ENCODE results near the gene CCT7.

DNA sequence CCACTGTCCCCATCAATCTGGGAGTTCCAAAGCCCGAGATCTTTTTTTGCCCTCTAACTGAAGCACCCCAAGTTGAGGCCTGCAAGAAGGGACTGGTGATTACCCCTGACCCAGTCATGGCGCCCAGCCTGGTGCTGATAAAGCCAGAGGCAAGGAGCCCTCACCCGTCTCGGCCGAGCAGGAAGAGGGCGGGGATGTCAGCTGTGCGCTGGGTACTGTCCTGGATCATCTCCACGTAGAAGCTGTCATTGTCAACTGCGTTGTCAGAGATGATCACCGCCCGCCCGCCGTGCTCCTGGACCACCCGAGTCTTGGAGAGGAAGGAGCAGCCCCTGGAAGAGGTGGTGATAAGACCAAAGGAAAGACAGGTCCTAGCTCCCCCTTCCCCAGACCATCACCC is 5.5 kb upstream of the CCT7 start:
- TF ChIP-seq POLR2AphosphoS5 (IDR thresholded peaks at IDR 0.05; ENCODE audit: low read depth, low read length) (no peak), POLR2A (IDR thresholded peaks at IDR 0.05; ENCODE audit: low read depth, low read length) (no peak), TAF1 (IDR thresholded peaks at IDR 0.05; ENCODE audit: low read depth, low read length) (no peak), SPI1 (IDR thresholded peaks at IDR 0.05; ENCODE audit: low read depth, low read length) (no peak), PAX5 (IDR thresholded peaks at IDR 0.05; ENCODE audit: insufficient read depth, low read length, severe bottlenecking) (no peak), POU2F2 (IDR thresholded peaks at IDR 0.05; ENCODE audit: low read depth, low read length) (no peak)

Data from GM12891 (cell line).